Measurements from ENCODE around the gene POC1B.

POC1B gene

GRCh38 chr12:89493670-89494302 is 32.1 kb downstream of the POC1B start:
- H3K4me3 ChIP-seq (ENCODE audit: low read depth in 1 of 2, low read length in 1 of 2): no peak overlapping the region
- H3K9me3 ChIP-seq: no peaks in the 10 kb centered on the region
- H3K27ac ChIP-seq: no peak overlapping the region
- no peak for TF ChIP-seq CTCF (IDR thresholded peaks at IDR 0.05)
- no peaks in the 10 kb centered on the region for H3K27me3 ChIP-seq
- H3K4me1 ChIP-seq (ENCODE audit: control insufficient read depth in 1 of 2, insufficient read depth in 1 of 2, low read depth in 1 of 2, low read length in 1 of 2): no peaks in the 10 kb centered on the region
- H3K36me3 ChIP-seq: peaks cover 41% of the 10 kb centered on the region

GRCh38 chr12:89492883-89493282 is 33.0 kb downstream of the POC1B start:
- H3K36me3 ChIP-seq: peaks cover 46% of the 10 kb centered on the region
- no peaks in the 10 kb centered on the region for H3K27me3 ChIP-seq
- TF ChIP-seq CTCF (IDR thresholded peaks at IDR 0.05): no peak
- H3K9me3 ChIP-seq: no peaks in the 10 kb centered on the region
- H3K4me3 ChIP-seq (ENCODE audit: low read depth in 1 of 2, low read length in 1 of 2): no peak overlapping the region
- H3K4me1 ChIP-seq (ENCODE audit: control insufficient read depth in 1 of 2, insufficient read depth in 1 of 2, low read depth in 1 of 2, low read length in 1 of 2): no peaks in the 10 kb centered on the region
- no peak overlapping the region for H3K27ac ChIP-seq

- Histone ChIP-seq H3K4me1 (ENCODE audit: control insufficient read depth in 1 of 2, insufficient read depth in 1 of 2, low read depth in 1 of 2, low read length in 1 of 2) (no peaks in the 10 kb centered on the region), H3K4me3 (ENCODE audit: low read depth in 1 of 2, low read length in 1 of 2) (no peak overlapping the region), H3K36me3 (peaks cover 47% of the 10 kb centered on the region), H3K9me3 (no peaks in the 10 kb centered on the region), H3K27me3 (no peaks in the 10 kb centered on the region), H3K27ac (no peak overlapping the region)
- TF ChIP-seq CTCF (IDR thresholded peaks at IDR 0.05): no peak
These were observed 34.9 kb downstream of the POC1B start for GRCh38 chr12:89490922-89491321.

GRCh38 chr12:89486264-89486663 is 39.6 kb downstream of the POC1B start:
- TF ChIP-seq CTCF (IDR thresholded peaks at IDR 0.05): no peak
- Histone ChIP-seq H3K27ac (no peak overlapping the region), H3K36me3 (peaks cover 49% of the 10 kb centered on the region), H3K4me3 (ENCODE audit: low read depth in 1 of 2, low read length in 1 of 2) (no peak overlapping the region), H3K9me3 (no peaks in the 10 kb centered on the region), H3K4me1 (ENCODE audit: control insufficient read depth in 1 of 2, insufficient read depth in 1 of 2, low read depth in 1 of 2, low read length in 1 of 2) (peaks cover 0 to 1% of the 10 kb centered on the region in 2 experiments), H3K27me3 (no peaks in the 10 kb centered on the region)

GRCh38 chr12:89484470-89484869 is 41.4 kb downstream of the POC1B start:
- H3K27me3 ChIP-seq: no peaks in the 10 kb centered on the region
- H3K27ac ChIP-seq: no peak overlapping the region
- no peaks in the 10 kb centered on the region for H3K9me3 ChIP-seq

More at GRCh38 chr12:89484470-89484869, 41.4 kb downstream of the POC1B start:
- peaks cover 31% of the 10 kb centered on the region for H3K36me3 ChIP-seq
- no peak for TF ChIP-seq CTCF (IDR thresholded peaks at IDR 0.05)
- H3K4me3 ChIP-seq (ENCODE audit: low read depth in 1 of 2, low read length in 1 of 2): no peak overlapping the region
- peaks cover 0 to 4% of the 10 kb centered on the region in 2 experiments for H3K4me1 ChIP-seq (ENCODE audit: control insufficient read depth in 1 of 2, insufficient read depth in 1 of 2, low read depth in 1 of 2, low read length in 1 of 2)
